ENCODE measurements around the gene JAG1.

DNA sequence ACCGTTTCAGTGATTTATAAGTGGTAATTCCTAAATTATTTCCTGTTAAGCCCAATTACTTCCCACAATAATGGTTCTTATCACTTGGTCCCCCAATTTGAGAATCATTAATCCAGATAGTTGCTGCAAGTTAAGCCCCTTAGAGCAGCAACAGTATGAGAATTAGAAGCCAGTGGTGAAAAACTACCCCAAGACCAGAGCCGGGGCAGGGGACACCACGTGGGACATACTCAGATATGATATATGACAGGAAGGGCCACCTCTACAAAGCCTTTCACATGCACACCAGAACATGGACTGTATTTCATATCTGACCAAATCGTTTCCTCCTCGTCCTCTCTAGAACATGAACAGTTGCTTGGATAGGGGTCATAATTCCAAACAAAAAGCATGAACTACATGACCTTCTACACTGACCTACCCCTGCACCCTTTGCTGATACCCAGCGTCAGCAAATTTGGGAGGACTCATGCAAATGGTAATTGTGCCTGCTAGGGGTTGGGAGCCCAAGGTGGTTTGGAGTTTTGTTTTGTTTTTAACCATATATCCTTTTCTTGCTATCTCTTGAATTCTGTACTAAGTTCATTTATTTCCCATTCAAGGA lies 3.9 kb downstream of the JAG1 start:
- TF ChIP-seq, protein P1, sequence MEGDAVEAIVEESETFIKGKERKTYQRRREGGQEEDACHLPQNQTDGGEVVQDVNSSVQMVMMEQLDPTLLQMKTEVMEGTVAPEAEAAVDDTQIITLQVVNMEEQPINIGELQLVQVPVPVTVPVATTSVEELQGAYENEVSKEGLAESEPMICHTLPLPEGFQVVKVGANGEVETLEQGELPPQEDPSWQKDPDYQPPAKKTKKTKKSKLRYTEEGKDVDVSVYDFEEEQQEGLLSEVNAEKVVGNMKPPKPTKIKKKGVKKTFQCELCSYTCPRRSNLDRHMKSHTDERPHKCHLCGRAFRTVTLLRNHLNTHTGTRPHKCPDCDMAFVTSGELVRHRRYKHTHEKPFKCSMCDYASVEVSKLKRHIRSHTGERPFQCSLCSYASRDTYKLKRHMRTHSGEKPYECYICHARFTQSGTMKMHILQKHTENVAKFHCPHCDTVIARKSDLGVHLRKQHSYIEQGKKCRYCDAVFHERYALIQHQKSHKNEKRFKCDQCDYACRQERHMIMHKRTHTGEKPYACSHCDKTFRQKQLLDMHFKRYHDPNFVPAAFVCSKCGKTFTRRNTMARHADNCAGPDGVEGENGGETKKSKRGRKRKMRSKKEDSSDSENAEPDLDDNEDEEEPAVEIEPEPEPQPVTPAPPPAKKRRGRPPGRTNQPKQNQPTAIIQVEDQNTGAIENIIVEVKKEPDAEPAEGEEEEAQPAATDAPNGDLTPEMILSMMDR (optimal IDR thresholded peaks at IDR 0.05 in 1 of 3, IDR thresholded peaks at IDR 0.05 in 1 of 3, conservative IDR thresholded peaks at IDR 0.05 in 1 of 3; ENCODE audit: extremely low read depth in 1 of 3, insufficient read depth in 2 of 3, low read length in 3 of 3): no peak
- no peak for TF ChIP-seq EZH2 (IDR thresholded peaks at IDR 0.05; ENCODE audit: low read length)
